Loucy (cell line): ENCODE measurements around the gene PSMA1.

Source experiments
- H2AFZ ChIP-seq: fragments of 200-600 bp; sonication (generic); 2 replicates; pipeline ENCODE4 v1.6.0; 2016; ENCODE audit warnings: antibody characterized with exemption, mild to moderate bottlenecking, low read length, moderate library complexity
- H3F3A ChIP-seq: fragments of 200-600 bp; 2 replicates; pipeline ENCODE4 v1.6.0; 2016; ENCODE audit warnings: antibody characterized with exemption, low read depth, mild to moderate bottlenecking
- H3K27me3 ChIP-seq: fragments of 200-600 bp; sonication (generic); 2 replicates; pipeline ENCODE4 v1.6.1; 2014; ENCODE audit warnings: low read length, mild to moderate bottlenecking; ENCODE audit not compliant: insufficient read depth, poor library complexity, severe bottlenecking
- H3K36me3 ChIP-seq: fragments of 200-600 bp; sonication (generic); 2 replicates; pipeline ENCODE4 v1.6.1; 2016; ENCODE audit warnings: low read length; ENCODE audit not compliant: insufficient read depth
- H3K4me1 ChIP-seq: fragments of 200-600 bp; sonication (generic); 2 replicates; pipeline ENCODE4 v1.5.1; 2014; ENCODE audit warnings: low read length, mild to moderate bottlenecking; ENCODE audit not compliant: insufficient read depth, poor library complexity, severe bottlenecking
- H3K4me2 ChIP-seq: fragments of 200-600 bp; sonication (generic); 2 replicates; pipeline ENCODE4 v1.6.0; 2014; ENCODE audit warnings: antibody characterized with exemption, low read length, low read depth, mild to moderate bottlenecking; ENCODE audit not compliant: poor library complexity, severe bottlenecking
- H3K4me3 ChIP-seq: fragments of 200-600 bp; sonication (generic); 2 replicates; pipeline ENCODE4 v1.5.1; 2014; ENCODE audit warnings: low read length, mild to moderate bottlenecking, mixed read lengths; ENCODE audit not compliant: poor library complexity, severe bottlenecking
- H3K79me2 ChIP-seq: fragments of 200-600 bp; sonication (generic); 2 replicates; pipeline ENCODE4 v1.6.1; 2014; ENCODE audit warnings: low read length; ENCODE audit not compliant: insufficient read depth
- H3K9ac ChIP-seq: fragments of 200-600 bp; sonication (generic); 2 replicates; pipeline ENCODE4 v1.6.0; 2014; ENCODE audit warnings: mild to moderate bottlenecking, low read depth, low read length, moderate library complexity; ENCODE audit not compliant: poor library complexity, severe bottlenecking
- H3K9me2 ChIP-seq: fragments of 200-600 bp; sonication (generic); replicated peaks from 2 replicates; pipeline ENCODE4 v1.6.1; 2016; ENCODE audit warnings: low read depth, low read length, mixed read lengths
- H3K9me3 ChIP-seq: fragments of 200-600 bp; sonication (generic); 2 replicates; pipeline ENCODE4 v1.6.1; 2014; ENCODE audit warnings: mild to moderate bottlenecking, antibody characterized with exemption, low read length, low read depth; ENCODE audit not compliant: insufficient read depth
- H4K20me1 ChIP-seq: fragments of 200-600 bp; sonication (generic); 2 replicates; pipeline ENCODE4 v1.6.0; 2014; ENCODE audit warnings: antibody characterized with exemption, low read length, mild to moderate bottlenecking; ENCODE audit not compliant: insufficient read depth, poor library complexity, severe bottlenecking
- EZH2phosphoT487 ChIP-seq: fragments of 200-600 bp; IDR thresholded peaks from 2 replicates; pipeline ENCODE4 v1.6.1; 2018; ENCODE audit warnings: antibody characterized with exemption, mild to moderate bottlenecking, moderate library complexity, borderline replicate concordance
- TF ChIP-seq, protein P1 (sequence below): fragments of 200-600 bp; sonication (generic); conservative IDR thresholded peaks from 2 replicates; pipeline ENCODE4 v1.5.1; 2014; ENCODE audit warnings: mild to moderate bottlenecking, antibody characterized with exemption, low read length

Gene PSMA1

DNA sequence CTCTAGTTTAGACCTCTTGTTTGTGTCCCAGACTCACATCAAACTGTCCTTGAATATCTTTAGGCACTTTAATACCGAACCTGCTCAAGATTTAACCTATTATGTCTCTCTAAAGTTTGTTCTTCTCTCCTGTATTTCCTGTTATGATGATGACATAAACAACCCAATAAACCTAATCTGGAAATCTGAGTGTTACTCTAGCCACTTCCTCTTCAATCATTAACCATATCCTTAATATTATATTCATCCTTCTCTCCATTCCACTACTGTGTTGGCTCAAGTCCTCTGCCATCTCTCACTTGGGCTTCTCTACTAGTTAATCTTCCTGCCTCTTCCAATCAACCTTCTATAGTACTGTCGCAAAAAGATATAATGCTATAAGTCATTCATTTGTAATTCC is 56.6 kb downstream of the PSMA1 start:
- Histone ChIP-seq H3K9me2 (no peaks in the 10 kb centered on the region), H3K4me1 (peaks cover 4% of the 10 kb centered on the region), H3K36me3 (peaks cover 93% of the 10 kb centered on the region), H3K4me3 (no peak overlapping the region), H3K9me3 (no peaks in the 10 kb centered on the region), H3K9ac (no peak overlapping the region), H2AFZ (no peak overlapping the region), H3K4me2 (no peak overlapping the region), H4K20me1 (no peaks in the 10 kb centered on the region), H3K79me2 (no peaks in the 10 kb centered on the region), H3K27me3 (no peaks in the 10 kb centered on the region), H3F3A (no peaks in the 10 kb centered on the region)
- TF ChIP-seq, protein P1, sequence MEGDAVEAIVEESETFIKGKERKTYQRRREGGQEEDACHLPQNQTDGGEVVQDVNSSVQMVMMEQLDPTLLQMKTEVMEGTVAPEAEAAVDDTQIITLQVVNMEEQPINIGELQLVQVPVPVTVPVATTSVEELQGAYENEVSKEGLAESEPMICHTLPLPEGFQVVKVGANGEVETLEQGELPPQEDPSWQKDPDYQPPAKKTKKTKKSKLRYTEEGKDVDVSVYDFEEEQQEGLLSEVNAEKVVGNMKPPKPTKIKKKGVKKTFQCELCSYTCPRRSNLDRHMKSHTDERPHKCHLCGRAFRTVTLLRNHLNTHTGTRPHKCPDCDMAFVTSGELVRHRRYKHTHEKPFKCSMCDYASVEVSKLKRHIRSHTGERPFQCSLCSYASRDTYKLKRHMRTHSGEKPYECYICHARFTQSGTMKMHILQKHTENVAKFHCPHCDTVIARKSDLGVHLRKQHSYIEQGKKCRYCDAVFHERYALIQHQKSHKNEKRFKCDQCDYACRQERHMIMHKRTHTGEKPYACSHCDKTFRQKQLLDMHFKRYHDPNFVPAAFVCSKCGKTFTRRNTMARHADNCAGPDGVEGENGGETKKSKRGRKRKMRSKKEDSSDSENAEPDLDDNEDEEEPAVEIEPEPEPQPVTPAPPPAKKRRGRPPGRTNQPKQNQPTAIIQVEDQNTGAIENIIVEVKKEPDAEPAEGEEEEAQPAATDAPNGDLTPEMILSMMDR, result no peak
- TF ChIP-seq EZH2phosphoT487, result no peak

DNA sequence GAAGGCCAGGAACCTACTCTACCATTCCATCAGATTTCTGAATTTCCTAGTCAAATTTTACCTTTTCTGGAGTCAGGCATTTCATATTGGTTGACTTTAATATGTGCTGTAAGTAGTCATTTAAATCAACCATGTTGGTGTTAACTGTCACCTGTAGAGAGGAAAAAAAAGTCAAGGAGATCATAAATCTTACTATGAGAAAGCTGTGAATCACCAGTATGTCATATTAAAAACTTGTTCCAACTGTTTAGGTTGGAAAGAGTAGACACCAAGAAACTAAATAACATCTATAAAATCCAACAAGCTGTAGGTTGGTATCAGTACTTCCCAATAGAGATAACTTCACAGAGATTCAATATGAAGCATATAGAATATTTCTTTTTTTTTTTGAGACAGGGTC is 60.0 kb downstream of the PSMA1 start:
- Histone ChIP-seq H3K9me3 (no peaks in the 10 kb centered on the region), H3K9ac (no peak overlapping the region), H3K9me2 (no peaks in the 10 kb centered on the region), H3K4me2 (no peak overlapping the region), H3K4me1 (peaks cover 4% of the 10 kb centered on the region), H3K79me2 (no peaks in the 10 kb centered on the region), H3K36me3 (peaks cover 85% of the 10 kb centered on the region), H3K4me3 (no peak overlapping the region), H4K20me1 (no peaks in the 10 kb centered on the region), H2AFZ (no peak overlapping the region), H3F3A (no peaks in the 10 kb centered on the region), H3K27me3 (no peaks in the 10 kb centered on the region)
- TF ChIP-seq EZH2phosphoT487, result no peak
- TF ChIP-seq, protein P1, result no peak

DNA sequence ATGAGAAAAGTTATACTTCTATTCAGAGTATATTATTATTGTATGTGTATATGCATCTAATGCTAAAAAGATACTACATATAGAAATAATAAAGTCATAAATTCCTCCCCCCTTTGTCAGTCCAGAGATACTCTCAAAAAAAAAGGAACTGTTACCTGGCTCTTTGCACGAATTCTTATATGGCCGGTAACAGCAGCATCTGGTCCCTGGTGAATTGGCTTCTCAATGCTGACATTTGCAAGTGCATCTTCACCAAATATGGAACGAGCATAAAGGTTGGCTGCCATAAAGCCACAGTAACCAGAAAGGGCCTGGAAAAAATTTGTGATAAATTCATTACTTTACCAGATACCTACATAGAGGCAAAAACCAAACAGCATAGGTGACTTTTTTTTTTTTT is 61.8 kb downstream of the PSMA1 start:
- Histone ChIP-seq H3K9me3 (no peaks in the 10 kb centered on the region), H3K27me3 (no peaks in the 10 kb centered on the region), H4K20me1 (no peaks in the 10 kb centered on the region), H3K9me2 (no peaks in the 10 kb centered on the region), H3F3A (no peaks in the 10 kb centered on the region), H3K79me2 (no peaks in the 10 kb centered on the region), H2AFZ (no peak overlapping the region), H3K4me3 (no peak overlapping the region), H3K4me2 (no peak overlapping the region), H3K36me3 (peaks cover 67% of the 10 kb centered on the region; the same call in 1 of the 2 replicates), H3K4me1 (no peaks in the 10 kb centered on the region), H3K9ac (no peak overlapping the region)
- TF ChIP-seq, protein P1, result no peak
- no peak for TF ChIP-seq EZH2phosphoT487
